ENCODE data around the gene SPATA9. TPM values are rescaled to one million over a fixed set of nuclear protein-coding genes. Genes with fewer than 3 reads are reported as not detected.

Gene SPATA9
- total and polyA plus RNA-seq, 9 of the 15 experiments (the other 6 are each of a cell fraction or from before 2014, with no cell fraction given) = 0.16 to 5.5 (median 0.39) TPM; not detected in 3

GRCh38 chr5:95723632-95724369, 41.0 kb upstream of the SPATA9 start (continued):
- TF ChIP-seq U2AF2 (optimal IDR thresholded peaks at IDR 0.05; ENCODE audit: low read depth, low read length) (no peak), ZNF699 (CRISPR knock-in tag; IDR thresholded peaks at IDR 0.05; ENCODE audit: insufficient replicate concordance) (no peak), SOX6 (IDR thresholded peaks at IDR 0.05) (peak; percentile 84), HIVEP1 (CRISPR knock-in tag; IDR thresholded peaks at IDR 0.05) (no peak), CBFA2T3 (IDR thresholded peaks at IDR 0.05) (peak; percentile 23; the same call in 1 of the 2 replicates), TAF9B (IDR thresholded peaks at IDR 0.05; ENCODE audit: partially characterized antibody) (peak; percentile 29), SETDB1 (IDR thresholded peaks at IDR 0.05; ENCODE audit: low read length) (no peak), FOXJ2 (tag; IDR thresholded peaks at IDR 0.05) (0 out of 2 replicates have a peak, but pooled peaks have one; percentile 17), POLR3G (IDR thresholded peaks at IDR 0.05; ENCODE audit: extremely low read depth, insufficient read length, insufficient replicate concordance) (no peak), SNAPC5 (CRISPR knock-in tag; IDR thresholded peaks at IDR 0.05) (no peak), CHD7 (IDR thresholded peaks at IDR 0.05; ENCODE audit: low read depth, low read length) (no peak), ZBTB8A (IDR thresholded peaks at IDR 0.05; ENCODE audit: partially characterized antibody) (no peak), YY1 (IDR thresholded peaks at IDR 0.05; ENCODE audit: borderline replicate concordance in 1 of 3, control insufficient read depth in 1 of 3, extremely low read depth in 1 of 3, insufficient read depth in 3 of 3, insufficient read length in 1 of 3, insufficient replicate concordance in 2 of 3, low read depth in 1 of 3, low read length in 2 of 3) (no peak), POLR2A (conservative IDR thresholded peaks at IDR 0.05) (peak; percentile 55; the same call in 1 of the 2 replicates), ZFP91 (CRISPR knock-in tag; IDR thresholded peaks at IDR 0.05) (no peak)
